ENCODE results near the gene URB2. TPM values are rescaled to one million over a fixed set of nuclear protein-coding genes. Genes with fewer than 3 reads are reported as not detected.
"Not testable (repeated sequence)": the region's sequence is repeated elsewhere in the genome, so short reads cannot be mapped to it uniquely, and the experiment has no call there.

The URB2 gene
- total RNA-seq, 1 experiment from 2014 or later: 25.2 TPM

GRCh38 chr1:229620876-229621275, 5.2 kb upstream of the URB2 start:
- CTCF ChIA-PET: no interaction called here
- H3K9me3 Mint-ChIP-seq (ENCODE audit: low read depth, unreplicated experiment): no peaks in the 10 kb centered on the region
- no peak overlapping the region for H3K4me3 Mint-ChIP-seq (ENCODE audit: low read depth, unreplicated experiment)
- TF ChIP-seq CTCF (IDR thresholded peaks at IDR 0.05; ENCODE audit: unreplicated experiment): no peak
- intact Hi-C loops (cut with micrococcal nuclease; ENCODE audit: unreplicated experiment): no loop called here
- no peak overlapping the region for H3K27ac Mint-ChIP-seq (ENCODE audit: unreplicated experiment)
- no peaks in the 10 kb centered on the region for H3K27me3 Mint-ChIP-seq (ENCODE audit: unreplicated experiment)
- H3K4me1 Mint-ChIP-seq (ENCODE audit: low read depth, unreplicated experiment): peaks cover 46% of the 10 kb centered on the region
- no peak for DNase-seq
- H3K36me3 Mint-ChIP-seq (ENCODE audit: insufficient read depth, unreplicated experiment): peaks cover 22% of the 10 kb centered on the region
- BruUV-seq (replicated peaks): no TSS peak

- TF ChIP-seq CTCF (IDR thresholded peaks at IDR 0.05; ENCODE audit: unreplicated experiment): no peak
- Mint-ChIP-seq H3K27ac (ENCODE audit: unreplicated experiment) (no peak overlapping the region), H3K36me3 (ENCODE audit: insufficient read depth, unreplicated experiment) (peaks cover 30% of the 10 kb centered on the region), H3K4me1 (ENCODE audit: low read depth, unreplicated experiment) (peaks cover 46% of the 10 kb centered on the region), H3K4me3 (ENCODE audit: low read depth, unreplicated experiment) (no peak overlapping the region), H3K9me3 (ENCODE audit: low read depth, unreplicated experiment) (no peaks in the 10 kb centered on the region), H3K27me3 (ENCODE audit: unreplicated experiment) (no peaks in the 10 kb centered on the region)
- CTCF ChIA-PET: no interaction called here
- intact Hi-C loops (cut with micrococcal nuclease; ENCODE audit: unreplicated experiment): no loop called here
- BruUV-seq (replicated peaks): no TSS peak
- no peak for DNase-seq
Measured at GRCh38 chr1:229621663-229622062, 4.4 kb upstream of the URB2 start.

GRCh38 chr1:229622641-229623120, 3.4 kb upstream of the URB2 start:
- CTCF ChIA-PET; H3K27ac Mint-ChIP-seq (ENCODE audit: unreplicated experiment); H3K4me3 Mint-ChIP-seq (ENCODE audit: low read depth, unreplicated experiment); intact Hi-C loops (cut with micrococcal nuclease; ENCODE audit: unreplicated experiment); BruUV-seq (replicated peaks); H3K9me3 Mint-ChIP-seq (ENCODE audit: low read depth, unreplicated experiment); H3K27me3 Mint-ChIP-seq (ENCODE audit: unreplicated experiment); DNase-seq: not testable (repeated sequence)
- peaks cover 39% of the 10 kb centered on the region for H3K36me3 Mint-ChIP-seq (ENCODE audit: insufficient read depth, unreplicated experiment)
- peaks cover 45% of the 10 kb centered on the region for H3K4me1 Mint-ChIP-seq (ENCODE audit: low read depth, unreplicated experiment)

GRCh38 chr1:229623225-229623624, 2.8 kb upstream of the URB2 start:
- CTCF ChIA-PET: no interaction called here
- H3K4me3 Mint-ChIP-seq (ENCODE audit: low read depth, unreplicated experiment): no peak overlapping the region
- peaks cover 43% of the 10 kb centered on the region for H3K4me1 Mint-ChIP-seq (ENCODE audit: low read depth, unreplicated experiment)

More at GRCh38 chr1:229623225-229623624, 2.8 kb upstream of the URB2 start:
- Mint-ChIP-seq H3K27ac (ENCODE audit: unreplicated experiment) (no peak overlapping the region), H3K36me3 (ENCODE audit: insufficient read depth, unreplicated experiment) (peaks cover 39% of the 10 kb centered on the region), H3K27me3 (ENCODE audit: unreplicated experiment) (no peaks in the 10 kb centered on the region), H3K9me3 (ENCODE audit: low read depth, unreplicated experiment) (no peaks in the 10 kb centered on the region)
- TF ChIP-seq CTCF (IDR thresholded peaks at IDR 0.05; ENCODE audit: unreplicated experiment): no peak
- no TSS peak for BruUV-seq (replicated peaks)
- DNase-seq: no peak
- intact Hi-C loops (cut with micrococcal nuclease; ENCODE audit: unreplicated experiment): no loop called here
